Measurements from ENCODE around the gene UBR2.

UBR2 gene

DNA sequence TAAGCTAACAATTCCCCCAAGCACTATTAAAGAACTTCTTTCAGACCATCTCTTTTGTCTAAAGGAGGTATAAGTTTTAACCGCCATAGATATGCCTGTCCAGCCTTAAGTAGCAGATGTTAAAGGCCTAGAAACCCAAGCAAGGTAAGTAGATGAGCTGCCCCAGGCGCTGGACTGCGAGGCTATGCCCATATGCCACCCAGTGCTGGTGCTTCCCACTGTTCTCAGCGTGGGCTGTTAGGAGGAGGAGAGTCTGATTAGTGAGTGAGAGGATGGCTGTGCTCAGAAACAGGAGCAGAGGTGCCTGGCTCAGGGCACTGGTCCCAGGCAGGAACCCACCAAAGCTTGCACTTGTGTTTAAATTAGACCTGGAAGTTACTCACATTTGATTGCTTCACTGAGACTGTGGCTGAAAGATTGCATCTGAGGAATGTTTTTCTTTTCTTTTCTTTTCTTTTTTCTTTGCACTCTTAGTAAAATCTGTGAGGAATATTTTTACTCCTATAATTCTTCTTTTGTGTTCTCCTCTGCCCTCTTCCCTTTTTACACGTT lies 126.4 kb downstream of the UBR2 start:
- no peak for TF ChIP-seq CTCF (IDR thresholded peaks at IDR 0.05; ENCODE audit: insufficient read depth, low read depth, low read length, missing control alignments)

GRCh38 chr6:42690872-42691271 lies 127.0 kb downstream of the UBR2 start:
- H3K4me3 ChIP-seq (ENCODE audit: low read depth, low read length), result no peak overlapping the region
- TF ChIP-seq CTCF (IDR thresholded peaks at IDR 0.05; ENCODE audit: insufficient read depth, low read depth, low read length, missing control alignments), result no peak

More for the DNA sequence above, 126.4 kb downstream of the UBR2 start:
- DNase-seq (ENCODE audit: low read depth), result no peak
- no peak overlapping the region for H3K4me3 ChIP-seq (ENCODE audit: low read depth, low read length)

DNA sequence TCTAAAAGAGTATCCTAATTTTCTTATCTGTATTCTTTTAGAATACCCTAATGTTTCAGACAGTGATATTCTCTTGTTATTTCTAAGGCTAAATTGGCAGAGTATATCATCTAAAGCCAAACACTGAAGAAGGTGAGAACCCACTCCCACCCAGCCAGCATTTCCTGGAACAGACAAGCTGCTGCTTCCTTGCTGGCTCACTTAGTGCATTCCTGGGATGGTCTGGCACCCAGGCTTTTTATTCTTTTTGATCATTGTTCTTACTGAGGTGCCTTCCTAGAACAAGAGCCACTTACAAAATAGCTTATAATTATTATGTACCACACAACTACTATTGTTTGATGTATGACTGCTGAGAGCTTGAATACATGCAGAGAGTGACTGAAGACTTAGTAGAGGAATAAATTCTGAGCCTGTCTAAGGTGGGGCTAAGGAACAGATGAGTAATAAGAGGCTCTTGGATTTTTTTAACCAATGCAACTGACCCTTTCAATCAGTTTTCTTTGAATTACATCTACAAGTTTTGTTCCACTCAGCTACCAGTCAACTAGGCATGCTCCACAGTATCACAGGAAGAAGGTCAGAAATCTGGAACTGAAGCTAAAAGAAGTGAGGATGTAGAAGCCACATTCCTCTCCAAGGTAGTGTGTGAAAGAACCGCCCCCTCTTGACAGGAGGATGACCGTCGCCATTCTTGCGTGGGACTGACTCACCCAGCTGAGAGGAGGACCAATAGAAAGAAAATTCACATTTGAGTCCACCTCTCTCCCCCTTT lies 128.5 kb downstream of the UBR2 start:
- DNase-seq (ENCODE audit: low read depth), result no peak
- TF ChIP-seq CTCF (IDR thresholded peaks at IDR 0.05; ENCODE audit: insufficient read depth, low read depth, low read length, missing control alignments), result no peak
- H3K4me3 ChIP-seq (ENCODE audit: low read depth, low read length), result no peak overlapping the region

More at GRCh38 chr6:42690872-42691271, 127.0 kb downstream of the UBR2 start:
- no peak for DNase-seq (ENCODE audit: low read depth)

- peak; percentile 27 for DNase-seq (ENCODE audit: low read depth)
- H3K4me3 ChIP-seq (ENCODE audit: low read depth, low read length), result no peak overlapping the region
- no peak for TF ChIP-seq CTCF (IDR thresholded peaks at IDR 0.05; ENCODE audit: insufficient read depth, low read depth, low read length, missing control alignments)
Measured at GRCh38 chr6:42693725-42694323, 130.0 kb downstream of the UBR2 start.

DNA sequence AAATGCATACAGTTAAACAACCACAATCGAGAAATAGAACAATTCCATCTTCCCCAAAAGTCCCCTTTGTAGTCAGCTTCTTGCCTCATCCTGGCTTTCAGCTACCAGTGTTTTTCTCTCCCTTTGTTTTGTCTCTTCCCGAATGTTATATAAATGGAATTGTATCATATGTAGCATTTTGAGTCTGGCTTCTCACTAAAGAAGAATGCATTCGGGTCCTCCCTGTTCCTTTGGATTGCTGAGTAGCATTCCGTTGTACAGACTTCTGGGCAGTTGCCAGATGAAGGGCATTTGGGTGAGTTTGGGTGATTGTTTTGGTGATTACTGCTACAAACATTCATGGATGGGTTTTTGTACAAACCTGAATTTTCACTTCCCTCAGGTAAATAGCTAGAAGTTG lies 130.8 kb downstream of the UBR2 start:
- no peak for TF ChIP-seq CTCF (IDR thresholded peaks at IDR 0.05; ENCODE audit: insufficient read depth, low read depth, low read length, missing control alignments)
- DNase-seq (ENCODE audit: low read depth), result no peak
- H3K4me3 ChIP-seq (ENCODE audit: low read depth, low read length), result no peak overlapping the region

DNA sequence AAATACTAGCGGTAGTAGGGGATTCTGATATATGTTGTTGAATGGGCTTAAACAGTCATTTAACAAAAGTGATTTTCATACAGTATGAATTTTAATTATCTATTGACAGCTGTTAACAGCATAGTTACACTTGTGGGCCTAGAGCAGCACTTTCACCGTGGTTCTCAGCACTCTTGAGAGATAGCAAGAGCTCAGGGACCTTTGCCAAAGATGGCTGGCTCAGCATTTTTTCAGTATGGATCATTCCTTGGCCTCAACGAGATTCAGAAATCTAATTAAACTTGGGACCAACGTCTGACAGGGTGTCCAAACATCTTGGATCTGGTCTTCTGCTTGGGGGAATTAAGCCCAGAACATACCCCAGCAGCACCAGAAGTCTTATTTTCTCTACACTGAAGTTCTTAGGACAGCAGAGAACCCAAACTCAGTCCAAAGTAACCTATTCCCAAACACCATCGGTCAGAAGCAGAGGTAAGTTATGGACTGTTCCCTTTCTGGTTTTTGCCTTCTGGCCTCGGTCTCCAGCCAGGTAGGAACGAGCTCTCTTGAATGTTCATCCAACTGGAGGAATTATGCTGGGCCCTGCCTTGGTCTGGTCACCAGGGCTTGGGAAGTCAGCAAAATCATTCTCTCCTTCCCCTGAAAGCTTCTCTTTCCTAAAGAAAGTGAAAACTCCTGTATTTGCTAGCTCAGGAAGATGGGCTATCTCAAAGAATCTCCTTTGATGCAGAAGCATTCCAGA lies 132.9 kb downstream of the UBR2 start:
- TF ChIP-seq CTCF (IDR thresholded peaks at IDR 0.05; ENCODE audit: insufficient read depth, low read depth, low read length, missing control alignments), result no peak
- no peak for DNase-seq (ENCODE audit: low read depth)
- H3K4me3 ChIP-seq (ENCODE audit: low read depth, low read length), result no peak overlapping the region
